ENCODE data around the gene N4BP2L2. TPM values are rescaled to one million over a fixed set of nuclear protein-coding genes. Genes with fewer than 3 reads are reported as not detected.

The N4BP2L2 gene
- total RNA-seq, 5 donors from 2014 or later (not counting 1 experiment from before 2014, with no cell fraction given): 200 to 241 (median 216) TPM

Other genes starting within 250 kb of the N4BP2L2 start
- not detected for gene ZAR1L, start 223.4 kb downstream of the N4BP2L2 start, total RNA-seq
- gene BRCA2, start 223.3 kb downstream of the N4BP2L2 start, total RNA-seq: 1 to 10 TPM; 2.2 to 4.7 (median 3.1) TPM
- 10 to 100 TPM; 37.7 to 59.6 (median 44.0) TPM for gene N4BP2L1, start 110.7 kb downstream of the N4BP2L2 start, total RNA-seq
- gene PDS5B, start 47.7 kb upstream of the N4BP2L2 start, total RNA-seq: 10 to 100 TPM; 45.4 to 48.5 (median 46.9) TPM